HK-2 (cell line): ENCODE data around the gene DYNLRB1.

Experiments used
- DNase-seq: peaks from one replicate; pipeline ENCODE4 v3.0.0-alpha.2; 2018; ENCODE audit not compliant: unreplicated experiment

DYNLRB1 gene

GRCh38 chr20:34579191-34579978, 63.2 kb downstream of the DYNLRB1 start:
- DNase-seq: peak; percentile 77

- DNase-seq: no peak
These were observed 64.0 kb downstream of the DYNLRB1 start for GRCh38 chr20:34579979-34580940.

- peak; percentile 30 for DNase-seq
These were observed 65.3 kb downstream of the DYNLRB1 start for GRCh38 chr20:34581341-34582184.

- DNase-seq: no peak
These were observed 66.0 kb downstream of the DYNLRB1 start for GRCh38 chr20:34582221-34582620.

- no peak for DNase-seq
These were observed 66.7 kb downstream of the DYNLRB1 start for GRCh38 chr20:34582911-34583310.

GRCh38 chr20:34583544-34583943, 67.3 kb downstream of the DYNLRB1 start:
- no peak for DNase-seq

- no peak for DNase-seq
These were observed 68.8 kb downstream of the DYNLRB1 start for GRCh38 chr20:34585019-34585418.

GRCh38 chr20:34586488-34587163, 70.4 kb downstream of the DYNLRB1 start:
- DNase-seq: no peak
